Peyer's patch (tissue), 4 donors: ENCODE results near the gene SNX20.

Source experiments
- POLR2A ChIP-seq, 2 donors: fragments of 450-650 bp; IDR thresholded peaks; one replicate each; pipeline ENCODE4 v1.5.1; 2017; ENCODE audit warnings: antibody characterized with exemption in 2 of 2, mild to moderate bottlenecking in 2 of 2, moderate library complexity in 2 of 2
- TF ChIP-seq, protein P1 (sequence below), 6 experiments: fragments of 450-650 bp in 4 of 6; fragments of 200-600 bp in 2 of 6; sonication (generic) in 1 of 6; IDR thresholded peaks; one replicate each; pipeline ENCODE4 v1.5.1; 2017 to 2019; ENCODE audit warnings: antibody characterized with exemption in 6 of 6, mild to moderate bottlenecking in 3 of 6, moderate library complexity in 1 of 6

GRCh38 chr16:50708373-50709060, 27.4 kb upstream of the SNX20 start:
- TF ChIP-seq, protein P1, sequence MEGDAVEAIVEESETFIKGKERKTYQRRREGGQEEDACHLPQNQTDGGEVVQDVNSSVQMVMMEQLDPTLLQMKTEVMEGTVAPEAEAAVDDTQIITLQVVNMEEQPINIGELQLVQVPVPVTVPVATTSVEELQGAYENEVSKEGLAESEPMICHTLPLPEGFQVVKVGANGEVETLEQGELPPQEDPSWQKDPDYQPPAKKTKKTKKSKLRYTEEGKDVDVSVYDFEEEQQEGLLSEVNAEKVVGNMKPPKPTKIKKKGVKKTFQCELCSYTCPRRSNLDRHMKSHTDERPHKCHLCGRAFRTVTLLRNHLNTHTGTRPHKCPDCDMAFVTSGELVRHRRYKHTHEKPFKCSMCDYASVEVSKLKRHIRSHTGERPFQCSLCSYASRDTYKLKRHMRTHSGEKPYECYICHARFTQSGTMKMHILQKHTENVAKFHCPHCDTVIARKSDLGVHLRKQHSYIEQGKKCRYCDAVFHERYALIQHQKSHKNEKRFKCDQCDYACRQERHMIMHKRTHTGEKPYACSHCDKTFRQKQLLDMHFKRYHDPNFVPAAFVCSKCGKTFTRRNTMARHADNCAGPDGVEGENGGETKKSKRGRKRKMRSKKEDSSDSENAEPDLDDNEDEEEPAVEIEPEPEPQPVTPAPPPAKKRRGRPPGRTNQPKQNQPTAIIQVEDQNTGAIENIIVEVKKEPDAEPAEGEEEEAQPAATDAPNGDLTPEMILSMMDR (IDR thresholded peaks at IDR 0.05) = no peak
- TF ChIP-seq POLR2A (IDR thresholded peaks at IDR 0.05) = no peak
